HG03342 (cell line): Measurements from ENCODE around the gene RBM5.

Source experiments
- ATAC-seq: cut with Tn5 transposase; IDR thresholded peaks from one replicate; pipeline ENCODE4 v1.9.1; 2021; ENCODE audit warnings: mild to moderate bottlenecking, moderate library complexity; ENCODE audit not compliant: unreplicated experiment

The RBM5 gene

GRCh38 chr3:50138266-50139200 lies 49.8 kb downstream of the RBM5 start:
- no peak for ATAC-seq

- no peak for ATAC-seq
These were observed 50.6 kb downstream of the RBM5 start for GRCh38 chr3:50139308-50139707.

- ATAC-seq = no peak
These were observed 51.2 kb downstream of the RBM5 start for GRCh38 chr3:50139718-50140423.

- ATAC-seq = no peak
These were observed 52.3 kb downstream of the RBM5 start for GRCh38 chr3:50140990-50141389.

GRCh38 chr3:50146316-50146901 lies 57.7 kb downstream of the RBM5 start:
- no peak for ATAC-seq

- no peak for ATAC-seq
These were observed 58.3 kb downstream of the RBM5 start for GRCh38 chr3:50147016-50147415.

- no peak for ATAC-seq
These were observed 58.7 kb downstream of the RBM5 start for GRCh38 chr3:50147447-50147846.

- no peak for ATAC-seq
These were observed 59.1 kb downstream of the RBM5 start for GRCh38 chr3:50147861-50148260.

- no peak for ATAC-seq
These were observed 61.7 kb downstream of the RBM5 start for GRCh38 chr3:50150404-50150750.

- ATAC-seq = no peak
These were observed 62.4 kb downstream of the RBM5 start for GRCh38 chr3:50150863-50151686.

- no peak for ATAC-seq
These were observed 63.0 kb downstream of the RBM5 start for GRCh38 chr3:50151728-50152127.

GRCh38 chr3:50153782-50154475 lies 65.2 kb downstream of the RBM5 start:
- ATAC-seq = no peak

GRCh38 chr3:50154476-50154839 lies 65.7 kb downstream of the RBM5 start:
- ATAC-seq = peak; percentile 9

- peak; percentile 69 for ATAC-seq
These were observed 66.2 kb downstream of the RBM5 start, which contains the start of gene SEMA3F for GRCh38 chr3:50154840-50155490. SEMA3F (plus strand) TSS chr3:50155324; CDS start chr3:50159623, 4,299 bp downstream.

GRCh38 chr3:50155491-50155878 lies 66.8 kb downstream of the RBM5 start:
- peak; percentile 3 for ATAC-seq

GRCh38 chr3:50155891-50156290 lies 67.2 kb downstream of the RBM5 start:
- no peak for ATAC-seq

GRCh38 chr3:50156549-50157493 lies 68.1 kb downstream of the RBM5 start:
- ATAC-seq = no peak

GRCh38 chr3:50157827-50158529 lies 69.3 kb downstream of the RBM5 start:
- ATAC-seq = no peak
